HL-60 (cell line): ENCODE data around the gene RPGRIP1.

Experiments
- CTCF ChIP-seq: IDR thresholded peaks from one replicate; pipeline ENCODE4 v1.5.1; 2011; ENCODE audit warnings: low read length, control low read depth, inconsistent platforms; ENCODE audit not compliant: insufficient read depth
- GABPA ChIP-seq: IDR thresholded peaks from 2 replicates; pipeline ENCODE4 v1.6.1; 2012; ENCODE audit warnings: low read depth

- TF ChIP-seq CTCF (no peak), GABPA (no peak)
Observed at GRCh38 chr14:21326972-21327371, 47.1 kb downstream of the RPGRIP1 start.
